ENCODE measurements around the gene PDSS2.
"Not testable (repeated sequence)": the region's sequence is repeated elsewhere in the genome, so short reads cannot be mapped to it uniquely, and the experiment has no call there.

The PDSS2 gene

GRCh38 chr6:107413966-107414645 is 45.3 kb downstream of the PDSS2 start:
- DNase-seq: no peak

GRCh38 chr6:107411161-107411560 is 48.2 kb downstream of the PDSS2 start:
- no peak for DNase-seq

DNA sequence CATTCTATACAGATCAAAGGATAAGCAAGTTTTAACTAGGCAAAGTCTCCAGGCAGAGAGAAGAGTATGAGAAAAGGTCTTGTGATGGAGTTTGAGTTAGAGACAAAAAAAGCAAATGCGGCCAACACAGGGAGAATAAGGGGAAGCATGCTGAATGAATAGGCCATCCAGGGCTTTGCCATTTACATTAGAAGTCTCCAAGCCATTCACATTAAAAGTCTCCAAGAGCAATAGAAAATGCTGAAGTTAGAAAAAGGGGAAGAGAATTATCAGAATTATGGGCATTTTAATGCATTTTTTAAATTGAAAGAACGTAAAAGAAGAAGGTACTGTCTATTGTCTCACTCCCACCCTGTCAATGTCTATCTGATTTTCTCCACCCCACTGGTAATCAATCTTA is 49.4 kb downstream of the PDSS2 start:
- no peak for DNase-seq

DNA sequence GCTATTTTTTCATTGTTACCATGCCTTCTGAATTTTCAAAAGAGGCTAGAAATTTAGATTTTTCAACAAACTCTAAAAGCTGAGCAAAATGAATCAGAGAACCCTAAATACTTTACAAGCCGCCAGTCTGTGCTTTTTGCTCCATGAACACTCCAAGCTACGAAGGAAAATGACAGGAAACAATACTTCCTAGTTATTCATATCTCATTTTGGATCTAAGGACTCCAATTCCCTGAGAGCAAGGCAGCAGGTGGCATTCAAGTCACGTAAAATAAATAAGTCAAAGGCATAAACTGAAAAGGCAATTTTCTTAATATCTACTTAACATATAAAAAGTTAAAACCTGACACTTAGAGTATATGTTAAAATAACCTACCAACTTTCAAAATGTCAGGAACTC is 50.6 kb downstream of the PDSS2 start:
- no peak for DNase-seq

DNA sequence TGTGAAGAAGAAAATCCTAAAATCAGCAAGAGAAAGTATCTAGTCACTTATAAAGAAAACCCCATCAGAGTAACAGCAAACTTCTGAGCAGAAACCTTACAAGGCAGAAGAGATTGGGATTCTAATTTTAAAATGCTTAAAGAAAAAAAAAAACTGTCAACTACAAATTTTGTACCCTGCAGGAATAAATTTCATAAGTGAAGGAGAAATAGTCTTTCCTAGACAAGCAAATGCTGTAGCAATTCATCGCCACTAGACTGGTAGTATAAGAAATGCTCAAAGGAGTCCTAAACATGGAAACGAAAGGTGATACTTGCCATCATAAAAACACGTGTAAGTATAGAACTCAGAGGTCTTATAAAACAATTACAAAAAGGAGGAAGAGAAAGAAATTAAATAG is 54.4 kb downstream of the PDSS2 start:
- no peak for DNase-seq

DNA sequence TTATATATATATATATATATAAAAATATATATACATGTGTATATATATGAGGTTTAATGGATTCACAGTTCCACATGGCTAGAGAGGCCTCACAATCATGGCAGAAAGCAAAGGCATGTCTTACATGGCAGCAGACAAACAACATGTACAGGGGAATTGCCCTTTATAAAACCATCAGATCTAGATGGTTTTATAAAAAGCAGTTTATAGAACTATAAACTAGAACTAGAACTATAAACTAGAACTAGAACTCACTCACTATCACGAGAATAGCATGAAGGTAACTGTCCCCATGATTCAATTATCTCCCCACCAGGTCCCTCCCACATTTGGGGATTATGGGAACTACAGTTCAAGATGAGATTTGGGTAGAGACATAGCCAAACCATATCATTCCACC is 56.8 kb downstream of the PDSS2 start:
- DNase-seq: no peak

DNA sequence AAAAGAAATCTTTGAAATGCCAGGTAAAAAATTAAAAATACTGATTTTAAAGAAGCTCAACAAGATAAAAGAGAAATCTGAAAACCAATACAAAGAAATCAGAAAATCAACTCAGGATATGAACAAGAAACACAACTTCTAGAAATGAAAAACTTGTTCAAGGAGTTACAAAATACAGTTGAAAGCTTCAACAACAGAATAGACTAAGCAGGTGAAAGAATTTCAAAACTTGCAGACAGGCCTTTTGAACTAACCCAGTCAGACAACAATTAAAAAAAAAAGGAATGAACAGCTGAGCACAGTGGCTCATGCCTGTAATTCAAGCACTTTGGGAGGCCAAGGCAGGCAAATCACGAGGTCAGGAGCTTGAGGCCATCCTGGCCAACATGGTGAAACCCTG is 57.8 kb downstream of the PDSS2 start:
- DNase-seq: no peak

GRCh38 chr6:107400616-107401147 is 58.7 kb downstream of the PDSS2 start:
- no peak for DNase-seq

- DNase-seq: no peak
Measured at GRCh38 chr6:107399935-107400334, 59.4 kb downstream of the PDSS2 start.

GRCh38 chr6:107398001-107398400 is 61.4 kb downstream of the PDSS2 start:
- no peak for DNase-seq

- DNase-seq: no peak
Measured at GRCh38 chr6:107396211-107396610, 63.2 kb downstream of the PDSS2 start.

- DNase-seq: no peak
Measured at GRCh38 chr6:107392069-107392468, 67.3 kb downstream of the PDSS2 start.

GRCh38 chr6:107390685-107391435 is 68.5 kb downstream of the PDSS2 start:
- DNase-seq: no peak

GRCh38 chr6:107390056-107390455 is 69.3 kb downstream of the PDSS2 start:
- no peak for DNase-seq

- no peak for DNase-seq
Measured at GRCh38 chr6:107386904-107387303, 72.5 kb downstream of the PDSS2 start.

- no peak for DNase-seq
Measured at GRCh38 chr6:107386340-107386739, 73.0 kb downstream of the PDSS2 start.

DNA sequence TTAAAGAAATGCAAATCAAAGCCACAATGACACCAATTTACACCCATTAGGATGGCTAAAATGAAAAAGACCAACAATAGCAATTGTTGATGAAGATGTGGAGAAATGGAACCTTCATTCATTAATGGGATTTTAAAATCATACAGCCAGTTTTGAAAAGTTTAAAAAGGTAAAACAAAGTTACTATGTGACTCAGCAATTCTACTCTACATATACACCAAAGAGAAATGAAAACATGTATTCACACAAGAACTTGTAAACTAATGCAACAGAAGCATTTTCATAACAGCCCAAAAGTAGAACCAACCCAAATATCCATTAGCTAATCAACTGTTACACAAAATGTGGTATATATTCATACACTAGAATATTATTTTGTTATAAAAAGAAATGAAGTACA is 75.7 kb downstream of the PDSS2 start:
- no peak for DNase-seq

DNA sequence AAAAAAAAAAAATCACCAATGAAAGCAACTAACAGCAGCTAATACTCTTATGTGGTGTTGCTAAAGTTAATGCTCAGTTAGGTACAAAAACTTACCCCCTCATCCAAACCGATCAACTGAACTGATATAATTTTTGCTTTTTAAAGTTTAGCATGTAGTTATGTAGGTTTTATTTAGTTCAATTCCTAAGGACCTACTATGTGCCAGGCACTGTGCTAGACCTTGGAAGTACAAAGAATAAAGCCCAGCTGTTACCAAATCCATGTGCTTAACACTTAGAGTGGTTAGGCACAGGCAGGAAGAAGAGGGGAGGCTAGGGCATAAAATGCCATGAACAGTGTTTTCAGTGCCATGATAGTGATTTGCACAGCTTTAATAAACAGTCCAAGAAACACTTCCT is 85.1 kb downstream of the PDSS2 start:
- DNase-seq: no peak

- DNase-seq: no peak
Measured at GRCh38 chr6:107369493-107369892, 89.9 kb downstream of the PDSS2 start.

DNA sequence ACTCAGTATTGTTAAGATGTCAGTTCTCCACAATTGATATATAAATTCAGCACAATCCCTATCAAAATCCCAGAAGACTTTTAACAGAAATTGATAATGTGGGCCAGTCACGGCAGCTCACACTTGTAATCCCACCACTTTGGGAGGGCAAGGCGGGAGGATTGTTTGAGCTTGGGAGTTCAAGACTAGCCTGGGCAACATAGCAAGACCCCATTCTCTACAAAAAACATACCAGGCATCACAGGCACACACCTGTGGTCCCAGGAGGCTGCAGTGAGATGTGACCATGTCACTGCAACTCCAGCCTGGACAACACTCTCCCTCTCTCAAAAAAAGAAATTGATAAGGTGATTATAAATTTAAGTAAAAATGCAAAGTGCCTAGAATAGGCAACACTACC is 90.9 kb downstream of the PDSS2 start:
- no peak for DNase-seq

DNA sequence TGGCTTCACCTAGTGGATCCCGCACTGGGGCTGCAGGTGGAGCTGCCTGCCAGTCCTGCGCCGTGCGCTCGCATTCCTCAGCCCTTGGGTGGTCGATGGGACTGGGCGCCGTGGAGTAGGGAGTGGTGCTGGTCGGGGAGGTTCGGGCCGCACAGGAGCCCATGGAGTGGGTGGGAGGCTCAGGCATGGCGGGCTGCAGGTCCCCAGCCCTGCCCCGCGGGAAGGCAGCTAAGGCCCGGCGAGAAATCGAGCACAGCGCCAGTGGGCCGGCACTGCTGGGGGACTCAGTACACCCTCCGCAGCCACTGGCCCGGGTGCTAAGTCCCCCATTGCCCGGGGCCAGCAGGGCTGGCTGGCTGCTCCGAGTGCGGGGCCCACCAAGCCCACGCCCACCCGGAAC is 95.2 kb downstream of the PDSS2 start:
- DNase-seq: not testable (repeated sequence)

DNA sequence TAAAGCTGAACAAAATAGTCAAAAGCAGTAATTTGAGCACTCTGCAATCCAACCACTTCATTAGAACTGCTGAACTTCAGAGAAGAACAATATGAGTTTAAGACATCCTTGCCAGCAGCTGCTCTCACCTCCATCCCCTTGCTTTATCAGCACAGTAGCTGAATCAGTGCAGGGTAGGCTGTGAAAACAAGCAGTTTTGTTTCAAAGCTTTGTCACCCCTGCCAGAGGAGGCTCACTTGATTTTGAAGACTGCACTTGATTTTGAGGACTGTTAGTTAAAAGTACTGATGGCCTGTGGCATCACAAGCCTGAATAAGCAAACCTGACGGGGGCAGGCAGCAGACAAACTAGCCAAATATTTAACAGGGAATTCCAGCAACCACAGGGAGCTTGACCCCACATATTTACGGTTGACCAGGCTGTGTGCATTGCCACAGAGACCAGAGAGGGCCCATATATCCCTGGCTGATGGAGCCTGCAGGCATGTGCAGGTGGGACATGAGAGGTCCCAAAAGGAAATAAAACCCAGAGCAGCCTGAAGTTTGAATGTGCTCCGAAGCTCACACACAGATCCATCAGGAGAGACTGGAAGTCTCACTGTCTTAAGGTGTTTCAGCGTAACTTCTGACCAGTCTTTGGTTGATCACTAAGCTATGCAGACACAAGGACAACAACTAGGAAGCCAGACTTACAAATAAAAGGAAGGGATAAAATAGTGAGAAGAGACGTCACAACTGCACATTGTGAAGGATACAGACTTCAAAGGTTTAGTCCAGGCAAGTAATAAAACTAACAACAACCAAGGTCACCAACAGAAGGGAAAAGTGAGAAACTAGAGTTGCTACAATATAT is 97.4 kb downstream of the PDSS2 start:
- DNase-seq: no peak

- no peak for DNase-seq
Measured at GRCh38 chr6:107360476-107360875, 98.9 kb downstream of the PDSS2 start.

DNA sequence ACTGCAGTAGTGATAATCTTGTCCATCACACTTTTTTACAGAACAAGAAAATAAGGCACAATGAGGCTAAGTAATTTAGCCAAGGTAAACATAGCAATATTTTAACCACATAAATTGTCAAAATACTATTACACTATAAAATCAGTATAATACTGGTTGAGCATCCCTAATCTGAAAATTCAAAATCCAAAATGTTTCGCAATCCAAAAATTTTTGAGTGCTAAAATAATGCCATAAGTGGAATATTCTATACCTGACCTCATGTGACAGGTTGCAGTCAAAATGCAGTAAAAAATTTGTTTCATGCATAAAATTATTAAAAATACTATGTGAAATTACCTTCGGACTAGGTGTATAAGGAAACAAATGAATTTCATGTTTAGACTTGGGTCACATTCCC is 101.5 kb downstream of the PDSS2 start:
- no peak for DNase-seq
